Trophoblast cell (in vitro differentiated cells and primary cell): ENCODE measurements around the gene CD40.

ENCODE experiments used
- DNase-seq, 2 donors: peaks; one replicate each; pipeline ENCODE4 v3.0.0-alpha.2; 2016
- H2AFZ ChIP-seq: 2 replicates; pipeline ENCODE4 v1.6.1; 2013; ENCODE audit warnings: low read length, moderate library complexity, mild to moderate bottlenecking; ENCODE audit not compliant: insufficient read depth, poor library complexity
- H2AK5ac ChIP-seq: 2 replicates; pipeline ENCODE4 v1.6.1; 2013; ENCODE audit warnings: mild to moderate bottlenecking, low read length
- H2BK120ac ChIP-seq: 2 replicates; pipeline ENCODE4 v1.6.1; 2013; ENCODE audit warnings: low read length, mild to moderate bottlenecking, moderate library complexity; ENCODE audit not compliant: insufficient read depth, poor library complexity
- H2BK12ac ChIP-seq: 2 replicates; pipeline ENCODE4 v1.6.1; 2013; ENCODE audit warnings: mild to moderate bottlenecking, low read length, moderate library complexity
- H2BK5ac ChIP-seq: 2 replicates; pipeline ENCODE4 v1.6.1; 2013; ENCODE audit warnings: low read length, low read depth, moderate library complexity, mild to moderate bottlenecking; ENCODE audit not compliant: poor library complexity
- H3K14ac ChIP-seq: 2 replicates; pipeline ENCODE4 v1.6.1; 2013; ENCODE audit warnings: mild to moderate bottlenecking, low read length
- H3K18ac ChIP-seq: 2 replicates; pipeline ENCODE4 v1.6.1; 2013; ENCODE audit warnings: mild to moderate bottlenecking, low read length
- H3K23ac ChIP-seq: 2 replicates; pipeline ENCODE4 v1.6.1; 2013; ENCODE audit warnings: low read length
- H3K27ac ChIP-seq: 2 replicates; pipeline ENCODE4 v1.5.1; 2013; ENCODE audit warnings: low read depth, mild to moderate bottlenecking, inconsistent platforms, low read length, moderate library complexity
- H3K27me3 ChIP-seq: 2 replicates; pipeline ENCODE4 v1.6.1; 2013; ENCODE audit warnings: inconsistent platforms, mild to moderate bottlenecking, low read length, moderate library complexity; ENCODE audit not compliant: insufficient read depth
- H3K36me3 ChIP-seq, 2 experiments: 1 replicate in 1 of 2; 2 replicates in 1 of 2; pipeline ENCODE4 v1.6.1; 2013; ENCODE audit warnings: low read length in 2 of 2, mild to moderate bottlenecking in 2 of 2, moderate library complexity in 1 of 2; ENCODE audit not compliant: insufficient read depth in 2 of 2, control insufficient read depth in 1 of 2
- H3K4ac ChIP-seq: 2 replicates; pipeline ENCODE4 v1.6.1; 2013; ENCODE audit warnings: low read depth, mild to moderate bottlenecking, low read length, moderate library complexity
- H3K4me1 ChIP-seq, 2 experiments: 1 replicate in 1 of 2; 2 replicates in 1 of 2; pipeline ENCODE4 v1.6.1; 2013; ENCODE audit warnings: low read length in 2 of 2, mild to moderate bottlenecking in 2 of 2, moderate library complexity in 1 of 2; ENCODE audit not compliant: insufficient read depth in 2 of 2, control insufficient read depth in 1 of 2
- H3K4me2 ChIP-seq: 2 replicates; pipeline ENCODE4 v1.6.1; 2013; ENCODE audit warnings: inconsistent platforms, mild to moderate bottlenecking, low read length, moderate library complexity
- H3K4me3 ChIP-seq: 2 replicates; pipeline ENCODE4 v1.5.1; 2013; ENCODE audit warnings: mild to moderate bottlenecking, low read depth, low read length, inconsistent platforms
- H3K79me1 ChIP-seq: one replicate; pipeline ENCODE4 v1.6.1; 2013; ENCODE audit warnings: low read length
- H3K79me2 ChIP-seq: 2 replicates; pipeline ENCODE4 v1.6.1; 2013; ENCODE audit warnings: low read length, mild to moderate bottlenecking; ENCODE audit not compliant: control insufficient read depth, insufficient read depth, poor library complexity
- H3K9ac ChIP-seq: 2 replicates; pipeline ENCODE4 v1.6.1; 2013; ENCODE audit warnings: mild to moderate bottlenecking, low read length
- H3K9me3 ChIP-seq: 2 replicates; pipeline ENCODE4 v1.6.1; 2013; ENCODE audit warnings: low read depth, mild to moderate bottlenecking, control low read depth, inconsistent platforms, low read length; ENCODE audit not compliant: insufficient read depth
- H4K12ac ChIP-seq: 2 replicates; pipeline ENCODE4 v1.6.1; 2013; ENCODE audit warnings: low read depth, mild to moderate bottlenecking, low read length, moderate library complexity
- H4K8ac ChIP-seq: 2 replicates; pipeline ENCODE4 v1.6.1; 2013; ENCODE audit warnings: low read depth, mild to moderate bottlenecking, low read length, moderate library complexity
- H4K91ac ChIP-seq: one replicate; pipeline ENCODE4 v1.6.1; 2013; ENCODE audit warnings: low read depth, mild to moderate bottlenecking, low read length, moderate library complexity
- WGBS: extraction: QIAGEN DNeasy Blood & Tissue Kit; methylation state at CpG from one replicate; pipeline ENCODE4 v1.1.7; 2013; ENCODE audit warnings: missing lambda C conversion rate; ENCODE audit not compliant: insufficient read length, insufficient coverage; ENCODE audit errors: extremely low coverage; 5-methylcytosine and 5-hydroxymethylcytosine counted together

Gene CD40

GRCh38 chr20:46113113-46113470 lies 5.0 kb upstream of the CD40 start:
- no peak overlapping the region for H2BK5ac ChIP-seq
- H3K4ac ChIP-seq, result no peak overlapping the region
- H3K9me3 ChIP-seq, result peaks cover 1% of the 10 kb centered on the region
- H2BK12ac ChIP-seq, result no peak overlapping the region
- H3K4me3 ChIP-seq, result no peak overlapping the region
- H4K8ac ChIP-seq, result no peak overlapping the region
- no peak overlapping the region for H4K12ac ChIP-seq
- H2AFZ ChIP-seq, result no peak overlapping the region
- H3K4me1 ChIP-seq, result peaks cover 5% of the 10 kb centered on the region in 2 experiments
- H2BK120ac ChIP-seq, result no peak overlapping the region
- H3K79me1 ChIP-seq, result no peaks in the 10 kb centered on the region
- no peak overlapping the region for H3K23ac ChIP-seq
- H3K36me3 ChIP-seq, result no peaks in the 10 kb centered on the region
- H3K14ac ChIP-seq, result no peak overlapping the region
- H2AK5ac ChIP-seq, result no peak overlapping the region
- H3K27ac ChIP-seq, result no peak overlapping the region
- no peak overlapping the region for H4K91ac ChIP-seq
- H3K27me3 ChIP-seq, result no peaks in the 10 kb centered on the region
- H3K79me2 ChIP-seq, result no peaks in the 10 kb centered on the region
- DNase-seq, result no peak
- WGBS, result no CpG with 5 or more reads among the region's 3 CpGs
- H3K18ac ChIP-seq, result no peak overlapping the region
- no peak overlapping the region for H3K9ac ChIP-seq
- no peak overlapping the region for H3K4me2 ChIP-seq

GRCh38 chr20:46114449-46114848 lies 3.7 kb upstream of the CD40 start:
- H3K4ac ChIP-seq, result no peak overlapping the region
- H3K36me3 ChIP-seq, result no peaks in the 10 kb centered on the region
- no CpG with 5 or more reads among the region's 2 CpGs for WGBS
- no peak overlapping the region for H4K91ac ChIP-seq
- H3K9ac ChIP-seq, result no peak overlapping the region
- no peak overlapping the region for H2BK12ac ChIP-seq
- no peak for DNase-seq
- no peaks in the 10 kb centered on the region for H3K9me3 ChIP-seq
- H3K4me1 ChIP-seq, result peaks cover 5% of the 10 kb centered on the region in 2 experiments
- no peak overlapping the region for H2BK120ac ChIP-seq
- no peak overlapping the region for H3K4me3 ChIP-seq
- H3K79me1 ChIP-seq, result no peaks in the 10 kb centered on the region
- H3K79me2 ChIP-seq, result no peaks in the 10 kb centered on the region
- H3K23ac ChIP-seq, result no peak overlapping the region
- H4K12ac ChIP-seq, result no peak overlapping the region
- H3K27ac ChIP-seq, result no peak overlapping the region
- H4K8ac ChIP-seq, result no peak overlapping the region
- H2AK5ac ChIP-seq, result no peak overlapping the region
- no peak overlapping the region for H3K14ac ChIP-seq
- H3K4me2 ChIP-seq, result no peak overlapping the region
- no peak overlapping the region for H3K18ac ChIP-seq
- H3K27me3 ChIP-seq, result no peaks in the 10 kb centered on the region
- H2AFZ ChIP-seq, result no peak overlapping the region
- no peak overlapping the region for H2BK5ac ChIP-seq

GRCh38 chr20:46118481-46119020 lies 437 bp downstream of the CD40 start:
- no peak overlapping the region for H3K23ac ChIP-seq
- no peak overlapping the region for H2AK5ac ChIP-seq
- no peak overlapping the region for H3K18ac ChIP-seq
- no peak overlapping the region for H3K4ac ChIP-seq
- peak overlapping the region; percentile 46 for H2AFZ ChIP-seq
- WGBS, result no CpG with 5 or more reads among the region's 15 CpGs
- peaks cover 3% of the 10 kb centered on the region for H3K79me2 ChIP-seq
- no peaks in the 10 kb centered on the region for H3K27me3 ChIP-seq
- no peaks in the 10 kb centered on the region for H3K36me3 ChIP-seq
- no peaks in the 10 kb centered on the region for H3K9me3 ChIP-seq
- H3K9ac ChIP-seq, result no peak overlapping the region
- peaks cover 8% of the 10 kb centered on the region for H3K79me1 ChIP-seq
- no peak overlapping the region for H2BK120ac ChIP-seq
- H4K12ac ChIP-seq, result no peak overlapping the region
- H4K8ac ChIP-seq, result no peak overlapping the region
- no peak overlapping the region for H4K91ac ChIP-seq
- no peak overlapping the region for H2BK12ac ChIP-seq
- peak overlapping the region; percentile 36 for H3K4me2 ChIP-seq
- H3K4me1 ChIP-seq, result peaks cover 22 to 24% of the 10 kb centered on the region in 2 experiments
- DNase-seq, result no peak
- H3K4me3 ChIP-seq, result peak overlapping the region; percentile 62
- no peak overlapping the region for H2BK5ac ChIP-seq
- no peak overlapping the region for H3K14ac ChIP-seq
- no peak overlapping the region for H3K27ac ChIP-seq

- no peak overlapping the region for H3K4ac ChIP-seq
- H2BK12ac ChIP-seq, result no peak overlapping the region
- no peak overlapping the region for H2AFZ ChIP-seq
- no peaks in the 10 kb centered on the region for H3K9me3 ChIP-seq
- no peak for DNase-seq
- H4K91ac ChIP-seq, result no peak overlapping the region
- no peak overlapping the region for H2BK5ac ChIP-seq
- H3K4me2 ChIP-seq, result no peak overlapping the region
- H2AK5ac ChIP-seq, result no peak overlapping the region
- H3K14ac ChIP-seq, result no peak overlapping the region
- no peak overlapping the region for H3K9ac ChIP-seq
- H3K18ac ChIP-seq, result peak overlapping the region; percentile 38
- H3K4me3 ChIP-seq, result no peak overlapping the region
- no peak overlapping the region for H3K27ac ChIP-seq
- H3K36me3 ChIP-seq, result no peaks in the 10 kb centered on the region
- no CpG with 5 or more reads among the region's 2 CpGs for WGBS
- peaks cover 22 to 24% of the 10 kb centered on the region in 2 experiments for H3K4me1 ChIP-seq
- H4K8ac ChIP-seq, result no peak overlapping the region
- H3K79me2 ChIP-seq, result peaks cover 3% of the 10 kb centered on the region
- no peaks in the 10 kb centered on the region for H3K27me3 ChIP-seq
- H3K23ac ChIP-seq, result no peak overlapping the region
- H2BK120ac ChIP-seq, result no peak overlapping the region
- H3K79me1 ChIP-seq, result peaks cover 8% of the 10 kb centered on the region
- H4K12ac ChIP-seq, result no peak overlapping the region
Measured at GRCh38 chr20:46119028-46119546, 973 bp downstream of the CD40 start.
